Activated T-cell treated with anti-CD3 and anti-CD28 coated beads for 24 hours (primary cell): ENCODE measurements around the gene RBX1.

Experiments used
- DNase-seq: peaks from one replicate; pipeline ENCODE4 v3.0.0-alpha.2; 2020; ENCODE audit warnings: low read depth

The RBX1 gene

GRCh38 chr22:41022470-41023298 is 71.5 kb downstream of the RBX1 start:
- peak; percentile 81 for DNase-seq
